Astrocyte (in vitro differentiated cells and primary cell): ENCODE measurements around the gene EFEMP1.

Experiments used
- EZH2 ChIP-seq: IDR thresholded peaks from 2 replicates; pipeline ENCODE4 v1.6.1; 2012; ENCODE audit warnings: mild to moderate bottlenecking, low read length, inconsistent platforms; ENCODE audit not compliant: insufficient read depth
- TF ChIP-seq, protein P1 (sequence below): IDR thresholded peaks from 2 replicates; pipeline ENCODE4 v1.5.1; 2011; ENCODE audit warnings: low read depth, mild to moderate bottlenecking, inconsistent platforms, low read length, moderate library complexity; ENCODE audit not compliant: insufficient read depth

DNA sequence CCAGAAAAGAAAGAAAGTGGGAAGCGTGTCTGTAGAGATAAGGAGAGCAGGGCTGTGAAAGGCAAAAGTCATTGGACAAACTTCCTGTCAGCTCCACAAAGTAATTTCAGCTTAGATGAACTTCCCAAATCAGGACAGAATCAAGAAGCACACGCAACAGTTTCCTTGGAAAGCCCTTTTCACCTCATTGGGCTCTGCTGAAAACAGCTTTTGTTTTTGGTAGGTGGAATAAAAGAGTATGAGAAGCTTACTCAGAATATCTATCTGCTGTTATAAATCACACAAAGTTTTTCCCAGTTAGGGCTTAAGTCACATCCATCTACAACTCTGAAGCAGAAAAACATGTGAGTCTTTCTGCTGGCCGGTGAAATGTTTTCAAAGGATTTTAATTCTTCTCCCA, 42.4 kb upstream of the EFEMP1 start:
- TF ChIP-seq, protein P1, sequence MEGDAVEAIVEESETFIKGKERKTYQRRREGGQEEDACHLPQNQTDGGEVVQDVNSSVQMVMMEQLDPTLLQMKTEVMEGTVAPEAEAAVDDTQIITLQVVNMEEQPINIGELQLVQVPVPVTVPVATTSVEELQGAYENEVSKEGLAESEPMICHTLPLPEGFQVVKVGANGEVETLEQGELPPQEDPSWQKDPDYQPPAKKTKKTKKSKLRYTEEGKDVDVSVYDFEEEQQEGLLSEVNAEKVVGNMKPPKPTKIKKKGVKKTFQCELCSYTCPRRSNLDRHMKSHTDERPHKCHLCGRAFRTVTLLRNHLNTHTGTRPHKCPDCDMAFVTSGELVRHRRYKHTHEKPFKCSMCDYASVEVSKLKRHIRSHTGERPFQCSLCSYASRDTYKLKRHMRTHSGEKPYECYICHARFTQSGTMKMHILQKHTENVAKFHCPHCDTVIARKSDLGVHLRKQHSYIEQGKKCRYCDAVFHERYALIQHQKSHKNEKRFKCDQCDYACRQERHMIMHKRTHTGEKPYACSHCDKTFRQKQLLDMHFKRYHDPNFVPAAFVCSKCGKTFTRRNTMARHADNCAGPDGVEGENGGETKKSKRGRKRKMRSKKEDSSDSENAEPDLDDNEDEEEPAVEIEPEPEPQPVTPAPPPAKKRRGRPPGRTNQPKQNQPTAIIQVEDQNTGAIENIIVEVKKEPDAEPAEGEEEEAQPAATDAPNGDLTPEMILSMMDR = no peak
- TF ChIP-seq EZH2 = no peak
